ENCODE results near the gene SDK1.

- no peak for TF ChIP-seq CTCF (IDR thresholded peaks at IDR 0.05)
- TF ChIP-seq POLR2A (IDR thresholded peaks at IDR 0.05): no peak
Measured at GRCh38 chr7:3302681-3303320, 1.7 kb downstream of the SDK1 start.

Data from body of pancreas (tissue), 4 donors.